GM21423 (cell line): Measurements from ENCODE around the gene LGALS9B.
"Not testable (repeated sequence)": the region's sequence is repeated elsewhere in the genome, so short reads cannot be mapped to it uniquely, and the experiment has no call there.

Experiments
- ATAC-seq: cut with Tn5 transposase; IDR thresholded peaks from one replicate; pipeline ENCODE4 v1.9.1; 2021; ENCODE audit warnings: mild to moderate bottlenecking, moderate library complexity; ENCODE audit not compliant: unreplicated experiment

The LGALS9B gene

DNA sequence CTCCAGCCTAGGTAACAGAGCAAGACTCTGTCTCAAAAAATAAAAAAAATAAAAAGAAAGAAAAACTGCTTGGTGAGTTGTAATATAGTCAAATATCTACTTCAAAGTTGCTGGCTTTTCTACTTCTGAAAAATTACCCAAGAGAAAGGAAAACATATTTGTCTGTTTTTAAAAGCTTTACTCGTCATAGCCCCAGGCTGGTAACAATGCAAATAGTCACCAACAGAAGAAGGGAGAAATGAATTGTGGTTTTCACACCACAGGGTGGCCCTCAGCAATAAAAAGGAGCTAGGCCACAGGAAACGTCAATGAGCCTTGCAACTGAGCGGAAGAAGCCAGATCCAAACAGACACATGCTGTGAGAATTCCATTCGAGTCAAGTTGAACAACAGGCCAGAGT lies 1.8 kb upstream of the LGALS9B start:
- ATAC-seq: not testable (repeated sequence)

DNA sequence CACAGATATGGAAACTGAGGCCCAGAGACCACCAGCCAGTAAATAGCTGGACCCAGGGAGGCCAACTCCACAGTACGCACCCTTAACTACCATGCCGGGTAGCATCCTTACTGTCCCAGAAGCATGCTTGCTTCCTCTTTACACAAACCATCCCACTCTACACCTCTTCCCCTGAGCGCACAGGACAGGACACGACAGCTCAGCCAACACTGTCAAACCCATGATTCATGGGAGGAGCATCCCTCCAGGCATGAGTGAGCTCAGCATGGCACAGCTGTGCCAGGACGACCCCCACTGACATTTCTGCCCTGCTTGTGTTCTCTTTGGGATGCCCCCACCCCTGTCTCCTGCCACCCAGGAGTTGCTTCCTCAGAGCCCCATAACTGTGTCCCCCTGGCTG lies 340 bp downstream of the LGALS9B start:
- not testable (repeated sequence) for ATAC-seq

- not testable (repeated sequence) for ATAC-seq
Observed at GRCh38 chr17:20466553-20466952, 786 bp downstream of the LGALS9B start.

DNA sequence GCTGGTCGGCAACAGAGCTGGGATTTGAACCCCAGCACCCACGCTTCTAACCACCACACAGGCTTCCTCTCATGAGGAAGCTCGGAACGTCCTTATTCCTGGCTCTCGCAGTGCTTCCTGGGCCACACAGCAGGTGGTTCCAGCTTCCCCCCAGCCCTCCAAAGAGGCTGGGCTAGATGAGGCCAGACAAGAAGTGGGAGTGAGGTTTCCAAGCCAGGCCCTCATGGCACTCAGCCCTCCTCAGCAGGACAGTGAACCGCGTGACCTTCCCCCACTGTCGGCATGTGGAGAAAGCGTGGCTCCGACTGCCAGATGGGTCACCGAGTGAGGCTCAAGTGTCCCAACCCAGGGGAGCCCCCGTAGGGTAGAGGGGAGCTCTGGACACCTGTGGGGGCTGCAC lies 1.8 kb downstream of the LGALS9B start:
- not testable (repeated sequence) for ATAC-seq

DNA sequence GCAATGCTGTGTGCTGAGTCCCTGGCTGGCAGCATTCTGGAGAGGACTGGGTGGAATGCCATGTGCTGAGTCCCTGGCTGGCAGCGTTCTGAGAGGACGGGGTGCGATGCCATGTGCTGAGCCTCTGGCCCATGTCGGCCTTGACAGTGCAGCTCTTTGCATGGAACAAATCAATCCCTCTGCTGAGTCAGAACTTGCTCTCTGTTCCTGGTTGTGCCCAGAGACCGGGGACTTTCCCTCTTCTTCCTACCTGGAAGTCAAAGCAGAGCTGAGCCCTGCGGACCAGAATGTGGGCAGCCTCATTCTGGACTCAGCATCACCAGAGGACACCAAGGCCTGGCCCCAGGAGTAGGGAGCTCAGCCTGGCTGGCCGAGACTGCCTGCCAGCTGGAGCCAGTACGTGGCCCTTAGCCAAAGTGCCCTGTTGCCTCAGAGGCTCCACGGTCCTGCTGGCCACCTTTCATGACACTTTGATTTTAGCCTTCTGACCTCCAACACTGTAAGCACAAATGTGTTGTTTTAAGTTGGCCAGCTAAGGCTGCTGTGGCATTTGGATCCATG lies 2.4 kb downstream of the LGALS9B start:
- not testable (repeated sequence) for ATAC-seq

- ATAC-seq: not testable (repeated sequence)
Observed at GRCh38 chr17:20462158-20462557, 5.2 kb downstream of the LGALS9B start.

- not testable (repeated sequence) for ATAC-seq
Observed at GRCh38 chr17:20457848-20458381, 9.4 kb downstream of the LGALS9B start.

DNA sequence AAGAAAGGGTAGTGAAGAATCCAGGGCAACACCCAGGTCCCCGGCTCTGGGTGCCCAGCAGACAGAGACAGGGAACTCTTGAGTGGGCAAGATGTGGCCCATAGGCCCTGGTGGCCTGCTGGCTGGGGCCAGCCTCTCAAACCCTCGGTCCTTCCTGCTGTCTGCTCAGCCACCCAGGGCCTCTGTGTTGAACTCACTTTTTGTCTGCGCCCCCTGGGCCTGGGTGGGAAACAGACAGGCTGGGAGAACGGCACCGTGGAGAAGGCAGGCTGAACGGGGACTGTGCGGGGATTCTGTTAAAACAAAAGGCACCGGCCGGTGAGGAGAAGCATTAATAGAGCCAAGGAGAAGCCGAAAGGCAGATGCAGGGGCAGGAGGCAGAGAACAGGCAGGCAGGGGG lies 12.2 kb downstream of the LGALS9B start:
- not testable (repeated sequence) for ATAC-seq

DNA sequence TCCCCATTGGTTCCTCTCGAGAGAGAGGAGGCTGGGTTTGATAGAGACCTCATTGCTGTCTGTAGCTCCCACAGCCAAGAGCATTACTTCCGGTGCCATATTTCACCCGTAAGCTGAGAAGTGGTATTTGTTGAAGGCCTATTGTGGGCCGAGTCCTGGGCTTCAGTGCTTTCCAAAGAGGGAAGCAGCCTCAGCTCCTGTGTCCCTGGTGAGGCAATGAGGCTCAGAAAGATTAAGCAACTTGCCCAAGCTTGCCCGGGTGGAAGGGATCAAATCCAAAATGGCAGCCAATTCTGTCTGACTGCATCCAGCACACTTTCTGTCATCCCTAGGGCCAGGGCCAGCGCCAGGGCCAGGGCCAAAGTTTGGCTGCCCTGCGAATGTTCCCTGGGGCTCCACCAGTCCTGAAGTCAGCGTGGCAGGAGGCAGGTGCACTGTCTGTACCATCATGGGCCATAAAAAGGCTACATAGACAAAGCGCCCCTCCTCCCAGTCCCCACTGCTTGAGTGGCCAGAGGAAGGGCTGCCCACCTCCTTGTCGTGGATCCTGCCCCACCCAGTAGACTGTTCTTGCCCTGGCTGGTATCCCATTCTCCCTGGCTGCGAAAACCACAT lies 13.4 kb downstream of the LGALS9B start:
- ATAC-seq: not testable (repeated sequence)

- not testable (repeated sequence) for ATAC-seq
Observed at GRCh38 chr17:20450852-20451251, 16.5 kb downstream of the LGALS9B start.

GRCh38 chr17:20447534-20448321 lies 19.6 kb downstream of the LGALS9B start:
- not testable (repeated sequence) for ATAC-seq

GRCh38 chr17:20446895-20447294 lies 20.4 kb downstream of the LGALS9B start:
- ATAC-seq: not testable (repeated sequence)

- ATAC-seq: not testable (repeated sequence)
Observed at GRCh38 chr17:20444581-20445236, 22.6 kb downstream of the LGALS9B start.

GRCh38 chr17:20444173-20444572 lies 23.2 kb downstream of the LGALS9B start:
- ATAC-seq: not testable (repeated sequence)

DNA sequence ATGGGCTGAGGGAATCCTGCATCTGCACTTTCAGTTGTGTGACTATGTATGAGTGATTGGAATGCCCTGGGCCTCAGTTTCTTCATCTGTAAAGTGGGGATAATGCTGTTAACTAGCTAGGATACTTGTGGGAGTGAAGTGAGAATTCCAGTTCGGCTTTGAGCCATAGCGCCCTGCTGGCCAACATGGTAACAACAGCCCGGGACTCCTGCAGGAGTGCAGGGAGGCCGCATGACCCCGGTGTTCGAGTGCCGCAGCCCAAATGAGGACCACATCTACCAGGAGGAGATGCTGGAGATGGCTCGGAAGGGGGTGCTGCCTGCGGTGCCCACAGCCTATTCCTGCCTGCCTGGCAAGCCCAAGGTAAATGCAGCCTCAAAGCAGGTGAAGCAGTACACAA lies 23.7 kb downstream of the LGALS9B start:
- not testable (repeated sequence) for ATAC-seq

- not testable (repeated sequence) for ATAC-seq
Observed at GRCh38 chr17:20440665-20441064, 26.7 kb downstream of the LGALS9B start.

GRCh38 chr17:20435166-20435565 lies 32.2 kb downstream of the LGALS9B start:
- ATAC-seq: not testable (repeated sequence)

GRCh38 chr17:20433382-20433781 lies 34.0 kb downstream of the LGALS9B start:
- not testable (repeated sequence) for ATAC-seq

DNA sequence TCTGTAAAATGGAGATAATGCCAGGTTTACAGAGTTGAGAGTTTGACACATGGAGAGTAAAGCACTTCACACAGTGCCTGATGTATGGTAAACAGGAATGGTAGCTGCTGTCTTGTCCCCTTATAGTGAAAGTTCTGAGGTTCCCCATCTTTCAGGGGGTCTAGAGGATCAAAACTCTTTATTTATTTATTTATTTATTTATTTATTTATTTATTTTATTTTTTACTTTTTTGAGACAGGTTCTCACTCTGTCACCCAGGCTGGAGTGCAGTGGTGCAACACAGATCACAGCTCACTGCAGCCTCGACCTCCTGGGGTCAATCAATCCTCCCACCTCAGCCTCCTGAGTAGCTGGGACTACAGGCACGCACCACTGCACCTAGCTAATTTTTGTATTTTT lies 40.1 kb downstream of the LGALS9B start:
- not testable (repeated sequence) for ATAC-seq

- ATAC-seq: not testable (repeated sequence)
Observed at GRCh38 chr17:20422826-20423225, 44.5 kb downstream of the LGALS9B start.

DNA sequence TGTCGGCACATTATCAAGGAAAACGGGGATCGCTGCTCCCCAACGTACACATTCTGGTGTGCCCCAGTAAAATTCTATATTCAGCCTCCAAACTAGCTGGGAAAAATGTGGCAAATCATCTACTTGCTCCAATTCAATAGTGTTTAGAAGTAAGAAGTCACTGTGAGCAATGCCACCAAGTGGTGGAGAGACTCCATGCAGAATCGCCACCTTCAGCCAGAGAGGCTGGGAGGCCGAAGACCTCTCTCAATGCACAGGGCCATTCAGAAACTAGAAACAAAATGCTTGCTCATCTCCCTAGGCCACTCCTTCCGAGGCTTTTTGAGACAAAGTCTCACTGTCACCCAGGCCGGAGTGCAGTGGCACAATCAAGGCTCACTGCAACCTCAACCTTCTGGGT lies 48.5 kb downstream of the LGALS9B start:
- ATAC-seq: not testable (repeated sequence)
